Stimulated activated CD4-positive, alpha-beta T cell treated with anti-CD3 and anti-CD28 coated beads, Interleukin-1b, Interleukin-23, amount 100 ng/mL, for 4 hours (primary cell): Measurements from ENCODE around the gene KCNH8.
"Not testable (repeated sequence)": the region's sequence is repeated elsewhere in the genome, so short reads cannot be mapped to it uniquely, and the experiment has no call there.

Source experiments
- DNase-seq, 2 donors: peaks; one replicate each; pipeline ENCODE4 v3.0.0-alpha.2; 2020; ENCODE audit warnings: low read depth in 2 of 2

Gene KCNH8

DNA sequence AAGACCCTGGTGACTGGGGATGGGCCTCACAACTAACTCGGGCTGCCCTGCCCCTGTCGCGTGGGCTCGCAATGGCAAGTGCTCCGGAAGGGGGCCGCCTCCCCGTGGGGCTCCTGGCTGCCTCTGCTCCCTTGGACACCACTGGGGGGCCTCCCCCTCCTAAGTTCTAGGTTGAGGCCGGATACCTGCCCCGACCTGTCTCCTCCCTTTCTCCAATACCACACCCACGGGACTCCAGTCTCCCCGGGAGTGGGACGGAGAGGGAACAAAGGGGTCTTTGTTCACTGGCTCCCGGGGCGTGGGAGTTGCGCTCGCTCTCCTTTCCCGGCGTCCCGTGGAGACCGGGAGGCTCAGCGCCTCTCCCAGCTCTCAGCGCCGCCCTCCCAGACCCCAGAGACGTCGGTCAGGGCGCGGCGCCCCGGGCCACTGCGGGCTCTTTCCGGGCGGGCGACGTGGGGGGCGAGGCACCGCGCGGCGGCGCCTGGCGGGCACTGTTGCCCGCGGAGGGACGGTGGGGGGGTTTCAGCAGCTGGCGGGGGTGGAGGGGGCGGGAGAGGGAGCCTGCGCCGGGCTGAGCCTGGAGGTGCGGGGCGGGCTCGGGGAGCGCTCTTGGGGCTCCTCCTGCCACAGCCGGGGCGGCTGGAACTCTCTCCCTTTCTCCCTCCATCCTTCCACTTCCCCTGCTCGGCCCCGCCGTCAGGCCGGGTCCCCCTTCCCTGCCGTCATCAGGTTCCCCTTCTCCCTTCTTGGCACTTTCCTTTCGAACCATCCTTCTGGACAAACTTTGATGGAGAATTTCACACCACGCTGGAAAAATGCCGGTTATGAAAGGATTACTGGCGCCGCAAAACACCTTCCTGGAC lies at the start of gene KCNH8:
TSS of gene KCNH8 (plus strand) at position 606 of the 863 bp plus-strand sequence. CDS start at position 816, 210 bp downstream.
- no peak for DNase-seq

DNA sequence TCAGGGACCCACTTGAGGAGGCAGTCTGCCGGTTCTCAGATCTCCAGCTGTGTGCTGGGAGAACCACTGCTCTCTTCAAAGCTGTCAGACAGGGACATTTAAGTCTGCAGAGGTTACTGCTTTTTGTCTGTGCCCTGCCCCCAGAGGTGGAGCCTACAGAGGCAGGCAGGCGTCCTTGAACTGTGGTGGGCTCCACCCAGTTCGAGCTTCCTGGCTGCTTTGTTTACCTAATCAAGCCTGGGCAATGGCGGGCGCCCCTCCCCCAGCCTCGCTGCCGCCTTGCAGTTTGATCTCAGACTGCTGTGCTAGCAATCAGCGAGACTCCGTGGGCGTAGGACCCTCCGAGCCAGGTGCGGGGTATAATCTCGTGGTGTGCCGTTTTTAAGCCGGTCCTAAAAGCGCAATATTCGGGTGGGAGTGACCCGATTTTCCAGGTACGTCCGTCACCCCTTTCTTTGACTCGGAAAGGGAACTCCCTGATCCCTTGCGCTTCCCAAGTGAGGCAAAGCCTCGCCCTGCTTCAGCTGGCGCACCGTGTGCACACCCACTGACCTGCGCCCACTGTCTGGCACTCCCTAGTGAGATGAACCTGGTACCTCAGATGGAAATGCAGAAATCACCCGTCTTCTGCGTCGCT lies 45.5 kb upstream of the KCNH8 start:
- DNase-seq: not testable (repeated sequence)

DNA sequence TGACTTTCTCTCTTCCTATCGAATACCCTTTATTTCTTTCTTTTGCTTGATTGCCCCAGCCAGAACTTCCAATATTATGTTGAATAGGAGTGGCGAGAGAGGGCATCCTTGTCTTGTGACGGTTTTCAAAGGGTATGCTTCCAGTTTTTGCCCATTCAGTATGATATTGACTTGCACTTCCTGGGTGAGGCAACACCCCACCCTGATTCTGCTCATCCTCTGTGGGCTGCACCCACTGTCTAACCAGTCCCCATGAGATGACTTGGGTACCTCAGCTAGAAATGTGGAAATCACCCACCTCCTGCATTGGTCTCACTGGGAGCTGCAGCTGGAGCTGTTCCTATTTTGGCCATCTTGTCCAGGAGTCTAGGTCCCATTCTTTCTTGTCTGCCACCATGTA lies 44.8 kb upstream of the KCNH8 start:
- no peak for DNase-seq

DNA sequence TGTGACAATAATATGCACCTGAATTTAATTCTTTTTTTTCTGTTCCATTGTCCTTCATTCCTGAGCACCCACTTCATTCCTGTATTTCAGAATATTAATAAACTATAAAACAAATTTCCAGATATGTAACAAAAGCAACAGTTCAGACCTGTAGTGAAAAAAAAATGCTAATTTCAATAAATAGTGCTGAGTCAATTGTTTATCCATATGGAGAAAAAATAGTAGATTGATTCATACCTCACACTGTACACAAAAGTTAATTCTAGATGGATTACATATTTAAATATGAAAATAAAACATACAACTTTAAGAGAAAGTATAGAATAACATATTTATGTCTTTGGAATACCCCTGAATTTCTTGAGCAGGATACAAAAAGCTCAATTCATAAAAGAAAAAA lies 43.9 kb upstream of the KCNH8 start:
- DNase-seq: no peak

DNA sequence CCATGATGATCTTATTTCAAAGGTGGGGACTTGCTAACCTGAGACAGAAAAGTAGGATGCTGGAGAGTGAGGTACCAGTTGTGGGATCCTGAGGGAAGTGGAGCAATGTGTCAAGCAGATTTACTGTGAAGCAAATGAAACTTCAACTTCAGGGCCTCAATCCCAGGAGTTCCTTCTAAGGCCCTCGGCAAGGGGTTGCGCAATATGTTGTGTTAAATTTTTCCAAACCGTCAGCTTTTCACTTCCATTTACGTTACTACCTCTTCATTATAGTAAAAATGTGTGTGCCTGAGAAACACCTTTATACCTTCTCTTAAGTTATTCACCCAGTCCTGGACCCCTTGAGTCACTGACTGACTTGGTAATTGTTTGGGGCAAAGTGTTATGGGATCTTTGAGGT lies 42.5 kb upstream of the KCNH8 start:
- DNase-seq: no peak

DNA sequence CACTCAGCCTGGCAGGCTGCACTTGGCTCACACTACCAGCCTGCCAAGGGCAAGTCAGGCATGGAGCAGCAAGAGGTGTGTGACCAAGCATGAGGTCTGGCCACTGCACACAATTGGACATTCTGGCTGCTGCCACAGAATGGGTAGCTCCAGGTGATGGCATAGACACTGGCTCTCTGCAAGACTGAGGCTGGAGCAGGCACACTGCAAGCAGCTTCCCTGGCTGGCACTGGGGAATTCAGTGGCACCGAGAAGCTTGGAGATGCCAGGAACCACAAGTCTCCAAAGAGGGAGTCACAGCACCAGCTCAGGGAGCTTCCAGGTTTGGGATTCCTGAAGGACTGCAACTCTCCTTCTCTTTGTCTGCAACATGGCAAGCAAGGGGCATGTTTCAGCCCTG lies 42.0 kb upstream of the KCNH8 start:
- no peak for DNase-seq

- no peak for DNase-seq
Measured at GRCh38 chr3:19107719-19108118, 40.6 kb upstream of the KCNH8 start.

- DNase-seq: no peak
Measured at GRCh38 chr3:19110335-19110895, 37.9 kb upstream of the KCNH8 start.

- DNase-seq: no peak
Measured at GRCh38 chr3:19114461-19114860, 33.8 kb upstream of the KCNH8 start.

DNA sequence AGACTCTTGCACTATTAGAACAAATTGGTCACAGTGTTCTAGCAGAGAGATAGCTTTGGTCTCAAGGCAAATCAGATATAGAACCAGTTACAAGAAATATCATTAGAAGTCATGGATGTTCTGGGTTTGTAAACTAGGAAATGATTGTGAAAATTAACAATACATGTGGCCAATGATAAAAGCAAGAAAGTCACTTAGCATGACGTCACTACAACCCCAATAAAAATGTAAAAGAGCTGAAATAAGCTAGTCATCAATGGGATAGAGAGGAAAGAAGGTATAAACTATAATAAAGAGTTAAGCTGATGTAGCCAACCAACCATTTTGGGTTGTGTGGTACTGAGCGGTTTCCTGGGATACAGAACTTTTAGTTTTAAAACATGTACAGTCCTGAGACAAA lies 32.1 kb upstream of the KCNH8 start:
- no peak for DNase-seq

GRCh38 chr3:19124752-19125151 lies 23.6 kb upstream of the KCNH8 start:
- no peak for DNase-seq

GRCh38 chr3:19139863-19140262 lies 8.4 kb upstream of the KCNH8 start:
- DNase-seq: no peak

GRCh38 chr3:19146685-19147650 lies 1.3 kb upstream of the KCNH8 start:
- DNase-seq: peak; percentile 38 to 43

- DNase-seq: no peak
Measured at GRCh38 chr3:19148768-19149091, 420 bp downstream of the KCNH8 start.

DNA sequence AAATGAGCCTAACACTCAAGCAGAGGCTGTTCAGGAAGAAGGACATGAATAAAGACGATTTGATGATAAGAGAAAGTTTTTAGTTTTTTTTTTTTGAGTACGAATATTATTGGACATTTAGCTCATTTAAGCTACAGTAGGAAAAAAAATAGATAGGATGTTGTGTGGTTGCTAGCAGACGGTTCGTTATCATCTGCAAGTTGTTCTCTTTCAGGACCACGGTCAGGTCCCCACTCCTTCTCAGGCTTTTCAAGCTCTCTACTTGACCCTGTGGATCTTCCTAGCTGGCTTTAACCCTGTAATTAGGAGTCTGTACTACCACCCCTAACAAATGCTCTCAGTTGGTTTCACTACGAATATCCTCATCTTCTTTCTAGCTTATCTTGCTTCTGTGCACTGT lies 1.1 kb downstream of the KCNH8 start:
- DNase-seq: no peak

DNA sequence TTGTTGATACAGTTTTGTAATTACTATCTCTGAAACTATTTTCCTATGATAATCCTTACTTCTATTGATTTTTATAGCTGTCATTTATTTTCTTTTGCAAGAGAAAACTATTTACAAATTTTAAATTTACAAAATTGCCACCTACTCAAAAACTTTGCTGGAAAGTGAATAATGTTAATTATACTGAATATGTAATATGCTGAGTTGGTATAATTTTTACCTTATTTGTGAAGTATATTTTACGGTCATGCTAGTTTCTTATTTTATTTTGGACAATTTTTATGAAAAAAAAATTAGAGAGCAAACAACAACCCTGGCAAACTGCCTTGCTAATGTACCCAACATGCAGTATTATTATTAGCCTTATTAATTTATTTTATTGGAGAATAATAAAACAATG lies 2.9 kb downstream of the KCNH8 start:
- no peak for DNase-seq

DNA sequence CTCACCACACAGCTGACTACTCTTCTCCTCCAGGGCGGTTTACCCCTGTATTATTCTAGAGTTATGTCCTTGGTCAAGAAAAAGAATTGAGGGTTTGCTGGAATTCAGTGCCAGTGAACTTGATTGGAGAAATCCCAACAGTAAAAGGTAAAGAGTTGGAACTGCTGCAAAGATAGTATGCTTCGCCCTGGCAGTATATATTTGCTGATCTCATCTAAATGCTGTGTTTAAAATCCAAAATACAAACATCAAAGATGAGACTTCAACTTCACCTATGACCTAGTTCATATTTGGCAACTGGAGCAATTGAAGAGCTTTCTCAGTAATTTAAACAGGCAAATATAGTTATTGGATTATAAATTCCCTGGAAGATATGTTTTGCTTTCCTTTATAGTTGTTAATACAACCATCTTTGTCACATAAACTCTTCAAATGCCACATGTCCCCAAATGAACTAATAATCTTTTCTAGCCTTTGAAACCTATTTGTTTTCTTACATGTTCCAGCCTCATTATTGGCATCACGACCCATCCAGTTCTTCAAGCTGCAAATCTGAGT lies 6.5 kb downstream of the KCNH8 start:
- DNase-seq: no peak

GRCh38 chr3:19155375-19155774 lies 7.1 kb downstream of the KCNH8 start:
- no peak for DNase-seq

DNA sequence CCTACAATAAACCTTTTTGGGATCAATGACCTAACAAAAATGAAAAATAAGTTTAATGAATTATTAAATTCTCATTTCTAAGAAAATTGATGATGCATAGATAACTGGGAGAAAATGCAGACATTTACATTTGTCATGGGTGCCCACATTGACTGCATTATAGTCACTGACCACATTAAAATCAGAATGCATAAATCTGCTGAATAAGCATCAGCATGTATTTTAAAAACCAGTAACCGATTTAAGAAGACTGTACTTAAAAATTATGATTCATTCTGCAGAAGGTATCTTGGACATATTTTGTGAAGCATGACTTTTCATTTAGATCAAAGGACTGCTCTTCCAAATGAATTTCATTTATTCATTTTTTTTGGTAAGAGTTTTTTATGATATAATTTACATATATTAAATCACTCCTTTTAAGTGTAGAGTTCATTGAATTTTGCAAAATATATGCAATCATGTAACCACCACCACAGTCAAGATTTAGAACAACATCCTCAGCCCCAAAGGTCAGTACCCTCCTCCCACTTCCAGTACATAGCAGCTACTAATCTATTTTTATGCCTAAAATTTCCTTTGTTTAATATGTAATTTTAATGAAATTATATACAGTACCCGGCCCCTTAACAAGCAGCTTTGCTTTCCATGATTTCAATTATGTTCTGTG lies 11.8 kb downstream of the KCNH8 start:
- DNase-seq: no peak

- DNase-seq: no peak
Measured at GRCh38 chr3:19165654-19166053, 17.3 kb downstream of the KCNH8 start.

DNA sequence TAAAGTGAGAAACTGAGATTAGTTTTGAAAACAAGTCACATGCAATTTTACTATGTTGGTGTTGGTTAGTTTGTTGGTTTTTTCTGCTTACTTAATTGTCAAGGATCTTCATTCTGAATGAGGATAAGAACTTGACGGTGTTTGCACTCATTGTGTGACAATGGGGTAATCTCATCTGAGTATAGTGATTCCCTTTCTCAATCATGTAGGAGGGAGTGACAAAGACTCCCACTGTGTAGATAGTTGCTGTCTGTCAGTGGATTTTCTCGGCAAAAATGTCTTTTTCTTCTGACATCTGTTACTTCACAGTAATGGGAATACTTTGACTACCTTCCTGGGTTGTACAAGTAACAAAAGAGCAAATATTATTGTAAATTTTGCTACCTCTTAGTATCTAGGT lies 23.5 kb downstream of the KCNH8 start:
- no peak for DNase-seq
